ENCODE results near the gene TOGARAM2.
A peak's percentile ranks its signal among the peaks of the same experiment; 100 is the strongest.

The TOGARAM2 gene

DNA sequence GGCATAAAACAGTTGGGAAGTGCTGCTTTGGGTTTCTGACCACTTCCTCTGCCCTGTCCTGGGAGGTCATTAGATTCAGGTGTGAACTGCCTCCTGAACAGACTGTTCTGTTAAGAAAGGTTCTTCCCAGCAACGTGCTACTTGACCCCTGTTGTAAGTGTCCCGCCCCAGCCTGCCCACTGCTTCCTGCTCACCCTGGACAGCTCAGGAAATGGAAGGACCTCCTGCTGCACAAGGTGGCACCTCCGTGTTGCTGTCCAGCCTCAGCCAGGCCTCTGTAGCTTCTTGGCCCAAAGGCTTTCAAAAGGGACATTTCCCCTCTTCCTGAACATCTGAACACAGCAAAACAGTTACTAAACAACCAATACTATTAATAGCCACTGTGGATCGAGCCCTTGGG, 5.3 kb downstream of the TOGARAM2 start:
- ChIA-PET POLR2A (interaction anchor here (0.6 kb wide), 1 partner anchor 582 kb away, joined by 6 read pairs; no protein-coding TSS in a partner anchor), CTCF (interaction anchor here (0.6 kb wide), 1 partner anchor 222 kb away, joined by 3 read pairs; no protein-coding TSS in a partner anchor)
- Histone ChIP-seq H3K4me1 (ENCODE audit: control insufficient read depth, insufficient read depth, low read length) (no peaks in the 10 kb centered on the region), H3K4me3 (ENCODE audit: low read depth, low read length) (no peak overlapping the region), H3K9me3 (ENCODE audit: control insufficient read depth, insufficient read depth, low read depth, low read length) (no peaks in the 10 kb centered on the region), H3K27ac (ENCODE audit: extremely low read depth, low read depth, low read length) (no peak overlapping the region), H3K36me3 (ENCODE audit: control insufficient read depth in 2 of 2, insufficient read depth in 1 of 2, low read length in 2 of 2) (no peaks in the 10 kb centered on the region)
- TF ChIP-seq, protein P1, sequence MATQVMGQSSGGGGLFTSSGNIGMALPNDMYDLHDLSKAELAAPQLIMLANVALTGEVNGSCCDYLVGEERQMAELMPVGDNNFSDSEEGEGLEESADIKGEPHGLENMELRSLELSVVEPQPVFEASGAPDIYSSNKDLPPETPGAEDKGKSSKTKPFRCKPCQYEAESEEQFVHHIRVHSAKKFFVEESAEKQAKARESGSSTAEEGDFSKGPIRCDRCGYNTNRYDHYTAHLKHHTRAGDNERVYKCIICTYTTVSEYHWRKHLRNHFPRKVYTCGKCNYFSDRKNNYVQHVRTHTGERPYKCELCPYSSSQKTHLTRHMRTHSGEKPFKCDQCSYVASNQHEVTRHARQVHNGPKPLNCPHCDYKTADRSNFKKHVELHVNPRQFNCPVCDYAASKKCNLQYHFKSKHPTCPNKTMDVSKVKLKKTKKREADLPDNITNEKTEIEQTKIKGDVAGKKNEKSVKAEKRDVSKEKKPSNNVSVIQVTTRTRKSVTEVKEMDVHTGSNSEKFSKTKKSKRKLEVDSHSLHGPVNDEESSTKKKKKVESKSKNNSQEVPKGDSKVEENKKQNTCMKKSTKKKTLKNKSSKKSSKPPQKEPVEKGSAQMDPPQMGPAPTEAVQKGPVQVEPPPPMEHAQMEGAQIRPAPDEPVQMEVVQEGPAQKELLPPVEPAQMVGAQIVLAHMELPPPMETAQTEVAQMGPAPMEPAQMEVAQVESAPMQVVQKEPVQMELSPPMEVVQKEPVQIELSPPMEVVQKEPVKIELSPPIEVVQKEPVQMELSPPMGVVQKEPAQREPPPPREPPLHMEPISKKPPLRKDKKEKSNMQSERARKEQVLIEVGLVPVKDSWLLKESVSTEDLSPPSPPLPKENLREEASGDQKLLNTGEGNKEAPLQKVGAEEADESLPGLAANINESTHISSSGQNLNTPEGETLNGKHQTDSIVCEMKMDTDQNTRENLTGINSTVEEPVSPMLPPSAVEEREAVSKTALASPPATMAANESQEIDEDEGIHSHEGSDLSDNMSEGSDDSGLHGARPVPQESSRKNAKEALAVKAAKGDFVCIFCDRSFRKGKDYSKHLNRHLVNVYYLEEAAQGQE (tag by site-specific recombination; IDR thresholded peaks at IDR 0.05), result peak; percentile 68
- no peak for TF ChIP-seq ZNF366 (tag by site-specific recombination; conservative IDR thresholded peaks at IDR 0.05)

DNA sequence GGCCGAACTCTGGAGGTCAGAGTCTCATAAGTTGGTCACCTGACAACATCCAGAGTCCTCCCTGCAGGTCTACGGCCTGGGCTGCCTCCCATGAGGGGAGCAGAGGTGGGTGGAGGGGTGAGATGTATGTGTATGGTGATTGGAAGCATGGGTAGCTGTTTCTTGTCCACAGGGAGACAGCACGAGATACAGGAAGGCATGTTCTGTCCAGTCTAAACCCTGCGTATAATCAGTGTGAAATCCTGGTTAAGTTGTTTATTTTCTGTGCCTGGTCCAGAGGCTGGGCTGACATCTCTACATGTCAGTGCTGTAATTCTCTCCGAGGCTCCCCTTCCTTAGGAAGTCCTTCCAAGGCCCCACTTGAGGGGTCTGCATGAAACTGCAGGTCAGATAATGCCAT, 8.9 kb downstream of the TOGARAM2 start:
- POLR2A ChIA-PET, result no interaction called here
- Histone ChIP-seq H3K27ac (ENCODE audit: extremely low read depth, low read depth, low read length) (no peak overlapping the region), H3K36me3 (ENCODE audit: control insufficient read depth in 2 of 2, insufficient read depth in 1 of 2, low read length in 2 of 2) (no peaks in the 10 kb centered on the region), H3K9me3 (ENCODE audit: control insufficient read depth, insufficient read depth, low read depth, low read length) (no peaks in the 10 kb centered on the region), H3K4me1 (ENCODE audit: control insufficient read depth, insufficient read depth, low read length) (no peaks in the 10 kb centered on the region), H3K4me3 (ENCODE audit: low read depth, low read length) (no peak overlapping the region)
- CTCF ChIA-PET, result no interaction called here
- TF ChIP-seq, protein P2, sequence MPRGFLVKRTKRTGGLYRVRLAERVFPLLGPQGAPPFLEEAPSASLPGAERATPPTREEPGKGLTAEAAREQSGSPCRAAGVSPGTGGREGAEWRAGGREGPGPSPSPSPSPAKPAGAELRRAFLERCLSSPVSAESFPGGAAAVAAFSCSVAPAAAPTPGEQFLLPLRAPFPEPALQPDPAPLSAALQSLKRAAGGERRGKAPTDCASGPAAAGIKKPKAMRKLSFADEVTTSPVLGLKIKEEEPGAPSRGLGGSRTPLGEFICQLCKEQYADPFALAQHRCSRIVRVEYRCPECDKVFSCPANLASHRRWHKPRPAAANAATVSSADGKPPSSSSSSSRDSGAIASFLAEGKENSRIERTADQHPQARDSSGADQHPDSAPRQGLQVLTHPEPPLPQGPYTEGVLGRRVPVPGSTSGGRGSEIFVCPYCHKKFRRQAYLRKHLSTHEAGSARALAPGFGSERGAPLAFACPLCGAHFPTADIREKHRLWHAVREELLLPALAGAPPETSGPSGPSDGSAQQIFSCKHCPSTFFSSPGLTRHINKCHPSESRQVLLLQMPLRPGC (tag by site-specific recombination; IDR thresholded peaks at IDR 0.05), result no peak
- TF ChIP-seq ZNF10 (tag by site-specific recombination; IDR thresholded peaks at IDR 0.05), result no peak
- no peak for TF ChIP-seq MEIS1 (CRISPR knock-in tag; IDR thresholded peaks at IDR 0.05; ENCODE audit: borderline replicate concordance)
- no peak for TF ChIP-seq ZNF174 (tag by site-specific recombination; IDR thresholded peaks at IDR 0.05)
- TF ChIP-seq ZNF221 (tag by site-specific recombination; IDR thresholded peaks at IDR 0.05; ENCODE audit: borderline replicate concordance), result no peak
- no peak for TF ChIP-seq ZSCAN30 (tag by site-specific recombination; IDR thresholded peaks at IDR 0.05)
- TF ChIP-seq ZSCAN23 (tag by site-specific recombination; IDR thresholded peaks at IDR 0.05), result no peak
- TF ChIP-seq ZFP37 (tag by site-specific recombination; IDR thresholded peaks at IDR 0.05), result no peak
- TF ChIP-seq ZNF350 (tag by site-specific recombination; IDR thresholded peaks at IDR 0.05), result no peak
- TF ChIP-seq ZFHX2 (tag by site-specific recombination; conservative IDR thresholded peaks at IDR 0.05), result no peak
- TF ChIP-seq ZBTB21 (tag by site-specific recombination; IDR thresholded peaks at IDR 0.05), result no peak
- TF ChIP-seq ZNF645 (tag by site-specific recombination; IDR thresholded peaks at IDR 0.05), result no peak
- no peak for TF ChIP-seq ZNF112 (tag by site-specific recombination; IDR thresholded peaks at IDR 0.05)
- TF ChIP-seq ZNF629 (tag by site-specific recombination; IDR thresholded peaks at IDR 0.05), result no peak

DNA sequence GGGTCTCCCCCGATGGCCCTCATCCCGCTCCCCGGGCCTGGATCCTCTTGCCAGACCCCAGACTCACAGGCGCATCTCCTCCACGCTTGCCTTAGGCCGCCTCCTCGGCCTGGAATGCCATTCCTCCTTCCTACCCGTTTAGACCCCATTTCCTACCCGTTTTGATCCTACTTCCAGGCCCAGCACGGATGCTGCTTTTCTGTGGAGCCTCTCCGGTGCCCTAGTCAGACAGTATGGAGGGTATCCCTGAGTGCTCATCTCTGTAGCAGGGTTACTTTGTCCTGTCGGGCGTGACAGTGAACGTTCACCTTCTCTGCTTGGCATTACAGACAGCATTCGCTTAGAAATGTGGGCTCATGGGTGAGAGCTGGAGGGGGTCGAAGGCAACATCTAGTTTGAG, 9.3 kb downstream of the TOGARAM2 start:
- Histone ChIP-seq H3K4me1 (ENCODE audit: control insufficient read depth, insufficient read depth, low read length) (no peaks in the 10 kb centered on the region), H3K27ac (ENCODE audit: extremely low read depth, low read depth, low read length) (no peak overlapping the region), H3K36me3 (ENCODE audit: control insufficient read depth in 2 of 2, insufficient read depth in 1 of 2, low read length in 2 of 2) (no peaks in the 10 kb centered on the region), H3K4me3 (ENCODE audit: low read depth, low read length) (no peak overlapping the region), H3K9me3 (ENCODE audit: control insufficient read depth, insufficient read depth, low read depth, low read length) (no peaks in the 10 kb centered on the region)
- POLR2A ChIA-PET, result no interaction called here
- no peak for TF ChIP-seq GLIS1 (tag by site-specific recombination; IDR thresholded peaks at IDR 0.05)
- 0 out of 2 replicates have a peak, but pooled peaks have one; percentile 36 for TF ChIP-seq ZNF157 (tag by site-specific recombination; IDR thresholded peaks at IDR 0.05)
- CTCF ChIA-PET, result interaction anchor here (0.6 kb wide), 1 partner anchor 12 kb away, joined by 3 read pairs; no protein-coding TSS in a partner anchor
